NCI-H774 (cell line): ENCODE data around the gene ABHD17B.
"Not testable (repeated sequence)": the region's sequence is repeated elsewhere in the genome, so short reads cannot be mapped to it uniquely, and the experiment has no call there.

ENCODE experiments used
- DNase-seq: peaks from one replicate; lab custom pipeline; 2025; lab: John Stamatoyannopoulos, UW

The ABHD17B gene

DNA sequence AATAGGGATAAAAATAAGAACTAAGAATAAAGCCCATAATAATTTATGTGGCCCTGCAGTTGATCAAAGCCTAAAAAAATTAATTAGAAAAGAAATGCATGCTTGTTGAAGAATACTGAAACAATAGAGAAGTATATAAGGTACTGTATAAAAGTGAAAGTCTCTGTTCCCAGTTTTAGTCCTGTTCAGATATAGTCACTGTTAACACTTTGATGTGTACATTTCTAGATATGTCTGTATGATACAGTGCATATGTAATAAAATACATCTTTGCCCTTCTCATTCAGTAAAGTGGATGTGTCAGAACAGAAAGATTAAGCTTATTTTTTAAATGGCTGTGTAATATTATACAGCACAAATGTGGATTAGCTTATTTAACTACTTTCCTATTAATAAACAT, 4.5 kb upstream of the ABHD17B start:
- DNase-seq = no peak

DNA sequence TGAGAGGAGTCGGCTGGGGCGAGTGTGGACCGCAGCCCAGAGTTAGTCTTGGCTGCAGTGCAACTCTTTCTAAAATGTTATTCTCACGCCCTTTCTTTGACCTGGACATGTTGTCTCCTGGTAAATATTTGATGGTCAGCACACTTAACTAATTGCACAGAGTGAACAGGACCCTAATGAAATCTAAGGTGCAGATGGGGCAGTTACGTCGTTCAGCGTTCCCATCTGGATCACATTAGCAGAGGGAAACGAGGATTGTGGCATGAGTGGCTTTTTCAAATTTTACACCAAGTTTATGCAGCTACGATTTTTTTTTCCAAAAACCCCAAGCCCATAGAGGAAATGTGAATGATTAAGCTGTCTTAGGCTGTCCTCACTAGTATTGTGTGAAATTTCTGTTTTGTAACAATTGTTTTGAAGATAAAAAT, 929 bp upstream of the ABHD17B start:
- DNase-seq = no peak

DNA sequence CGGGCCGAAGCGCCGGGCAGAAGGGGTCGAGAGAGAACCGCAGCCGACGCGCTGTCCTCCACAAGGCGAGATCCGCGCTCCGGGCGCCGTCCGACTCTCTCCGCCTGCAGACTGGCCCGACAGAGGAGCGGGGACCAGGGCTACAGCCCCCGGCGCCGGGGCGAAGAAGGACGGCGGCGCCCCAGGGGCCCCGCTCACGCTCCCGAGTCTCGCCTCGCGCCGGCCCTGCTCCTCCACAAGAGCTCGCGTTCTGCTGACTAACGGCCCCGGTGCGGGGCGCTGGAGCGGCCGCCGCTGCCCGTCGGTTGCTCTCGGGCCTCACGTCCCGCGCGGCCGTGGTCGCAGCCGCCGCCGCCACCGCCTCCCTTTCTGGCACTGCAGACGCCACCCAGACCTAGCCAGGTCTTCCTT, 338 bp downstream of the ABHD17B start:
- no peak for DNase-seq

- DNase-seq = peak; percentile 22
These were observed 925 bp downstream of the ABHD17B start for GRCh38 chr9:71909887-71910649.

- no peak for DNase-seq
These were observed 2.2 kb downstream of the ABHD17B start for GRCh38 chr9:71908825-71909224.

GRCh38 chr9:71904076-71904475, 6.9 kb downstream of the ABHD17B start:
- DNase-seq = no peak

GRCh38 chr9:71901695-71902597, 9.0 kb downstream of the ABHD17B start:
- DNase-seq = no peak

GRCh38 chr9:71898756-71899155, 12.2 kb downstream of the ABHD17B start:
- DNase-seq = not testable (repeated sequence)

DNA sequence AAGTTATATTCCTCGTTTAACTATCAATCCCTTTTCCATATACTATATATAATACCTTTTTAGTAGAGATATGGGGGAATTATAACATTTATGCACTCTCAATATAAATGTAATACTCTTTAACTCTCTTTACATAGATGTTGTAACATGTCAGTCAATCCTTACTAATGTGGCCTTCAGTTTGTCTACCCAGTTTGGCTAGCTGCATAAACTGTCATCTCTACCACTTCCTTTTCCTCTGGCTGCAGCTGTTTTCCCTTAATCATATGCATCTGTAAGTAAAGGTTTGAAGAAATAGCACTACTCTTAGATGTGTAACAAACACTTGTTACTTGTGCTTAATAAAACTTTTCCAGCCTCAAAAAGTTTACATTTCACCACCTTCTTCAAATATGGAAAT, 13.4 kb downstream of the ABHD17B start:
- no peak for DNase-seq

- no peak for DNase-seq
These were observed 14.2 kb downstream of the ABHD17B start for GRCh38 chr9:71896761-71897160.

DNA sequence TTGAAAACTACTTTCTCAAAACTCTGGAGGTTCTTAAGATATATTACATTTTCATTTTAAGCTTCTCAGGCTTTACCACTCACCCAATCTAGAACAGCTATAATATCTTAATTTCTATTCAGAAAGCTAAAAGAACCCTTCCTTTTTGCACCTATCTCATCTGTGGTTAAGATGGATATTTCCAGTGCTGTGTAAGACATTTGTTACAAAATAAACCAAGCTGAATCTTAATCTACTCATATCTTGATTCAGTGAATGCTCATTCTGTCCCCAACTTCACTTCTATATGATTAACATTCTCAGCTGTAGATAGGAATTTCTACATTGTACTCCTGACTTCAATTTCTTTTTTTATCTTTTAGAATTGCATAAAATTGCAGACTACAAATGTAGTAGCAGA, 15.0 kb downstream of the ABHD17B start:
- DNase-seq = no peak

DNA sequence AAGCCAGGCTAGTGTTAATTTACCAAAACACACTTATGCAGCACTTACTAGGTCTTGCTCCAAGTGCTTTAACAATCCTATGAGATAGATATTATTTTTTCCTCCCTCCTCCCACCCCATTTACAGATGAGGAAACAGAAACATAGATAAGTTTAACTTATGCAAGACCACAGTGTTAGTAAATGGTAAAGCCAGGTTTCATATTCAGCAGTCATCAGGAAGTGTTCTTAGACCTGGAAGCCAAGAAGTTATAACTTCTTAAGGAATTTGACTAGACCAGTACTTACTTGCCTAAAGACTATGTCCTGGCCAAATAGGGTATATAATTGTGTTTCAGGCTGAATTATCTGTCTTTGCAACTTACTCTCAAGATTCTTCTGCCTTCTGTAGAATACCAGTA, 15.9 kb downstream of the ABHD17B start:
- DNase-seq = no peak

DNA sequence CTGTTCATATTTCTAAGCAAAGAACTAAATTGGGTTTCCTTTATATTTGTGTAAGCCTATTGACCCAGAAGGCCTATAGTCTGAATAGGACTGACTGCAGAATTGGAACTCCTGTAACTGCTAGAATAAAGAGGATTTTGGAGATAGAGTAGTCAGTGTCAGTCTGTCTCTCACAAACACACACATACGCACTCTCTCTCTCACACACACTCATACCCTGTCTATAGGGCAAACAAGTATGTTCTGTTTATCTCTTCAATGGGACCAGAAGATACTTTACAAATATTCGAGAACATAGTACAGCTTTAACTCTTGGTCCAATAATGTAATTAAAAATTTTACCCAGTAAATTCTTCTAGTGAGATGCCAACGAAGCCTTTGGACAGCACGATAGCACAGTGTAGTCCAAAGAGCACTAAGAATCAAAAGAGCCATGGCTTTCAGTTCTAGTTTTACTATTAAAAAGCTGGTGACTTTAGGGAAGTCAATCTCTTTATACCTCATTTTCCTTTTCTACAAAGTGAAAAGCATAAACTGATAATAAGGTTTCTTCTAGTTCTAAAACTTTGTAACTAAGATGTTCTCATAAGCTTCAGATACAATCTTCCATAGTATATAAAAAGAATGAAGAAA, 19.3 kb downstream of the ABHD17B start:
- no peak for DNase-seq

DNA sequence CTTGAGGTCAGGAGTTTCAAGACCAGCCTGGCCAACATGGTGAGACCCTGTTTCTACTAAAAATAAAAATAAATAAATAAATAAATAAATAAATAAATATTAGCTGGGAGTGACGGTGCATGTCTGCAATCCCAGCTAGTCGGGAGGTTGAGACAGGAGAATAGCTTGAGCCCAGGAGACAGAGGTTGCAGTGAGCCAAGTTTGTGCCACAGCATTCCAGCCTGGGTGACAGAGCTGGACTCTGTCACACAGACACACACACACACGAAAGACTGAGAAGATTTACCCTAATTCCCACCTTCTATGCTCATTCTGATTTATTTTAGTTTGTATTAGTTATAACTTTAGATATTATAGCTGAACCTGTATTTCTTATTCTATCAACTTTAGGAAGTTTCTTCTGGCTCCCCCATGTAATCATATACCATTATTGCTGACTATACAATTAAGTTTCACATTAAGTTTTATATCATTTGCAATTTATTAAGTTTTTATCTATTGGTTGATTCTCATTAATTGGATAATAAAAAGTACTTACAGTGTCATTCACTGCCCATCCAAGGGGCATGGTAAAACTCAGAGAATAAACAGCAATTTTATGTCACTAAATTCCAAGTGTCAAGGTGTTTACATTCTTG, 20.8 kb downstream of the ABHD17B start:
- DNase-seq = no peak

DNA sequence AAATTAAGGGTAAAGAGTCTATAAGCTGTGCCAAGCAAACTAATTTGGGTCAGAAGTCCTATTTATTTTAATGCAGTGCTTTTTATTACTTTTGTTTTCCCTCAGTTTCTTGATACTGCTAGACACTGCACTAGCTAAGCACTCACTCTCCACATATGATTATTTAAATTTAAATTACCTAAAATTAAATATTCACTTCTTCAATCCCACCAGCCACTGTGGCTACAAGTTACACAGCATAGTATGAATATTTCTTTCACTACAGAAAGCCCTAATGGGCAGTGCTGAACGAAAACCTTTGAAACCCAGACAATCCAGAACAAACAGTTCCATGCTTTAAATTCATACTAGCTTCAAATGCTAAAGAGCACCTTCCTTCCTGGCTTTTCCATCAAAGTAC, 23.6 kb downstream of the ABHD17B start:
- DNase-seq = no peak

DNA sequence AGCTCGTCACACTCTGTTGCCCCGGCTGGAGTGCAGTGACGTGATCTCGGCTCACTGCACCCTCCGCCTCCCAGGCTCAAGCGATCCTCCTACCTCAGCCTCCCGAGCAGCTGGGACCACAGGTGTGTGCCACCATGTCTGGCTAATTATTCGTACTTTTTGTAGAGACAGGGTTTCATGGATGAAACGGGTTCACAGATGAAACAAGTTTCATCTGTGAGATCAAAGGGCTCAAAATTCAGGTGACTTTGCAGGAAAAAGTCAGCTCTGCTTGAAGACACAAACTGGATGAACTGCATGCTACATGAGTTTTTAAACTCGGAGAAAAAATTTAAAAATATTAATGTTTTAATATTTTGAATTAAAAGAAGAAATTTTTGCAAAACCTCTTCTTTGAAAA, 24.5 kb downstream of the ABHD17B start:
- DNase-seq = no peak

GRCh38 chr9:71886015-71886414, 25.0 kb downstream of the ABHD17B start:
- DNase-seq = no peak

- DNase-seq = no peak
These were observed 25.5 kb downstream of the ABHD17B start for GRCh38 chr9:71885467-71885866.

DNA sequence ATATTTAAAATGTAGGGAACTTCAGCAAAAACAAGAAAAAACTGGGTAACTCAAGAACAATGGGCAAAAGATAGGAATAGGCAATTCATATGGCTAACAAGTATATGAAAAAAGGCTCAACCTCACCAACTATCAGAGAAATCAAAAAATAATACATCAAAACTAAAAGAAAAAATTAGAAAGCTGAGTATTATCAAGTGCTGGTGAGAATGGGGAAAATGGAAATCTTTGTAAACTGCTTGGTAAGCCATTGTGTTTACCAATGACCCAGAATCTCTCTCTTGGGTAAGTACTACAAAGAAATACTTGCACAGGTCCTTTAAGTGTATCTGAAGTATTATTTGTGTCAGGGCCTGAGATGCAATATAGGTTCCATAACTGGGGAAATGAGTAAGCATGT, 27.0 kb downstream of the ABHD17B start:
- DNase-seq = no peak

- no peak for DNase-seq
These were observed 31.3 kb downstream of the ABHD17B start for GRCh38 chr9:71879644-71880174.

- no peak for DNase-seq
These were observed 32.4 kb downstream of the ABHD17B start for GRCh38 chr9:71878327-71879274.
